Lower lobe of right lung (tissue), 2 donors: ENCODE results near the gene PRKAA1. TPM values are rescaled to one million over a fixed set of nuclear protein-coding genes. Genes with fewer than 3 reads are reported as not detected.
"Not testable (repeated sequence)": the region's sequence is repeated elsewhere in the genome, so short reads cannot be mapped to it uniquely, and the experiment has no call there.

Experiments used
- ATAC-seq, 2 donors: fragments of 200-7000 bp; cut with Tn5 transposase; one replicate each; pipeline ENCODE4 v1.9.1; 2020 to 2022; ENCODE audit warnings: mild to moderate bottlenecking in 2 of 2, moderate library complexity in 2 of 2
- DNase-seq: peaks from one replicate; pipeline ENCODE4 v3.0.0-alpha.2; 2020
- H3K27ac ChIP-seq: fragments of 200-600 bp; one replicate; pipeline ENCODE4 v1.8.0; 2022
- H3K27me3 ChIP-seq: fragments of 200-600 bp; one replicate; pipeline ENCODE4 v1.8.0; 2022; ENCODE audit warnings: low read depth
- H3K36me3 ChIP-seq: fragments of 200-600 bp; one replicate; pipeline ENCODE4 v1.8.0; 2022; ENCODE audit warnings: mild to moderate bottlenecking
- H3K4me1 ChIP-seq: fragments of 200-600 bp; one replicate; pipeline ENCODE4 v1.8.0; 2022
- H3K4me3 ChIP-seq: fragments of 200-600 bp; one replicate; pipeline ENCODE4 v1.8.0; 2022; ENCODE audit warnings: mild to moderate bottlenecking
- H3K9me3 ChIP-seq: fragments of 200-600 bp; one replicate; pipeline ENCODE4 v1.8.0; 2022
- intact Hi-C: fragments of 100-400 bp; cut with DNase I; formaldehyde crosslinking; loops from one replicate; pipeline ENCODE4 v1.11.0; 2022
- total RNA-seq: library from RNA; stranded (reverse); fragmentation: NEBNext Ultra II Directional; extraction: Animal tissue kit (Norgen Biotek cat#: 25700); gene quantifications from one replicate; pipeline ENCODE4 v1.2.1, GENCODE V29; 2021
- TF ChIP-seq, protein P1 (sequence below): fragments of 200-600 bp; IDR thresholded peaks from one replicate; pipeline ENCODE4 v1.8.0; 2022; ENCODE audit warnings: antibody characterized with exemption, mild to moderate bottlenecking
- donor health status: DM: no; HTN: yes; CAD: no; lungs with severe emphysema.

The PRKAA1 gene
- total RNA-seq, 1 donor from 2014 or later, result 89.1 TPM

DNA sequence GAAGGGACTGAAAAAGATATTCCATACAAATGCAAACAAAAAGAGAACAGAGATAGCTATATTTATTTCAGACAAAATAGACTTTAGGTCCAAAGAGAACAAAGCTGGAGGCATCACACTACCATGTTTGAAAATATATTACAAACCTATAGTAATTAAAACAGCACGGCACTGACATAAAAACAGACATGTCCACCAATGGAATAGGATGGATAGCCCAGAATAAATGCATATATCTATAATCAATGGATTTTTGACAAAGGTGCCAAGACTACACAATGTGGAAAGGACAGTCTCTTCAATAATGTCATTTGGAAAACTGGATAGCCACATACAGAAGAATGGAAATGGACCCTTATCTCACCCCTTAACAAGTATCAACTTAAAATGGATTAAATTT, 10.2 kb downstream of the PRKAA1 start:
- Histone ChIP-seq H3K4me1 (peaks cover 40% of the 10 kb centered on the region), H3K4me3 (no peak overlapping the region), H3K27ac (no peak overlapping the region), H3K27me3 (no peaks in the 10 kb centered on the region), H3K9me3 (no peaks in the 10 kb centered on the region), H3K36me3 (no peaks in the 10 kb centered on the region)
- TF ChIP-seq, protein P1, sequence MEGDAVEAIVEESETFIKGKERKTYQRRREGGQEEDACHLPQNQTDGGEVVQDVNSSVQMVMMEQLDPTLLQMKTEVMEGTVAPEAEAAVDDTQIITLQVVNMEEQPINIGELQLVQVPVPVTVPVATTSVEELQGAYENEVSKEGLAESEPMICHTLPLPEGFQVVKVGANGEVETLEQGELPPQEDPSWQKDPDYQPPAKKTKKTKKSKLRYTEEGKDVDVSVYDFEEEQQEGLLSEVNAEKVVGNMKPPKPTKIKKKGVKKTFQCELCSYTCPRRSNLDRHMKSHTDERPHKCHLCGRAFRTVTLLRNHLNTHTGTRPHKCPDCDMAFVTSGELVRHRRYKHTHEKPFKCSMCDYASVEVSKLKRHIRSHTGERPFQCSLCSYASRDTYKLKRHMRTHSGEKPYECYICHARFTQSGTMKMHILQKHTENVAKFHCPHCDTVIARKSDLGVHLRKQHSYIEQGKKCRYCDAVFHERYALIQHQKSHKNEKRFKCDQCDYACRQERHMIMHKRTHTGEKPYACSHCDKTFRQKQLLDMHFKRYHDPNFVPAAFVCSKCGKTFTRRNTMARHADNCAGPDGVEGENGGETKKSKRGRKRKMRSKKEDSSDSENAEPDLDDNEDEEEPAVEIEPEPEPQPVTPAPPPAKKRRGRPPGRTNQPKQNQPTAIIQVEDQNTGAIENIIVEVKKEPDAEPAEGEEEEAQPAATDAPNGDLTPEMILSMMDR, result no peak
- ATAC-seq (no peak), DNase-seq (no peak)
- intact Hi-C loops, result no loop called here

GRCh38 chr5:40786664-40787063, 11.5 kb downstream of the PRKAA1 start:
- H3K4me3 ChIP-seq, H3K27me3 ChIP-seq, DNase-seq, intact Hi-C loops, H3K27ac ChIP-seq, H3K9me3 ChIP-seq, ATAC-seq, H3K36me3 ChIP-seq: not testable (repeated sequence)
- peaks cover 35% of the 10 kb centered on the region for H3K4me1 ChIP-seq

DNA sequence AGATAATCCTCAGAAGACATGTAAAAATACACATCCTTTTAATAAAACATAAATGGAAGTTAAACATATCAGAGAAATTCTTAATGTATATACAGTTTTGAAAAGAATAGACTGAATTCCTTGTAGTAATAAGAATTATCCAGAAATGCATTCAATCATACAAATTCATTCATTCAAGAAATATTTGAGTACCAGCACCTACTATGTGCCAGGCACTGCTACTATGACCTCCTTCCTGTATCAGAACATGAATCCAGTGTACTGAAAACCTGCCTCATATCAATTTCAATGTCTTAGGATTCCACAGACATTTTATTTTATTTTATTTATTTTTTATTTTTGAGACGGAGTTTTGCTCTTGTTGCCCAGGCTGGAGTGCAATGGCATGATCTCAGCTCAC, 13.3 kb downstream of the PRKAA1 start:
- Histone ChIP-seq H3K27ac (no peak overlapping the region), H3K4me3 (no peak overlapping the region), H3K36me3 (no peaks in the 10 kb centered on the region), H3K4me1 (peaks cover 32% of the 10 kb centered on the region), H3K9me3 (no peaks in the 10 kb centered on the region), H3K27me3 (no peaks in the 10 kb centered on the region)
- no peak for DNase-seq
- TF ChIP-seq, protein P1, result no peak
- intact Hi-C loops, result no loop called here
- no peak for ATAC-seq

DNA sequence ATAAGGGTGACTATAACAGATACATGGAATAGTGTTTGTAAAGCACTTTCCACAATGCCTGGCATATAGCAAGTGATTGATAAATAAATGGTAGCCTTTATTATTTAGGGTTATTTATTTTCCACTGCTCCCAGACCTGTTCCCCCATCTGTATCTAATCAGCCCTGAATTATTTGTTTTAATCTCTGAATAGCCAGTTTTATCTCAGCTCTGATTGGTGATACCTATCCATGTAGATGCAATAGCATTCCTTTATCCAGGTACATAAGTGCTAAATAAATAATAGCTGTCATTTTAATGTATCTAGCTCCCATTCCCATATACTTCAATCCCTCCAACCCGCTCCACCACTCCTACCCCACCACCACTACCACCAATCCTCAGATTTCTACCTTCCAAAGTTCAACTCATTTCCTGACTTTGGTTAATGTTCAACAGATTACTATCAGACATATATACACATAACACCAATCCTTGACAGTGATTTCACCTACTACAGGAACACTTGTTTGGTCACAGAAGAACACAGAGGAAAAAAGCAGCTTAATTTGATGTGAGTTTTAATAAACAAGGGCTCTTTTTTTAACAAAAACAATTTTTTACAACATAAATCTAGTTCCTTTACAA, 14.0 kb downstream of the PRKAA1 start:
- H3K4me1 ChIP-seq, result peaks cover 32% of the 10 kb centered on the region
- H3K9me3 ChIP-seq, result no peaks in the 10 kb centered on the region
- intact Hi-C loops, result no loop called here
- H3K27ac ChIP-seq, result no peak overlapping the region
- no peak overlapping the region for H3K4me3 ChIP-seq
- ATAC-seq (peak in 1 of 2 donors; percentile 35), DNase-seq (no peak)
- no peaks in the 10 kb centered on the region for H3K36me3 ChIP-seq
- TF ChIP-seq, protein P1, result no peak
- no peaks in the 10 kb centered on the region for H3K27me3 ChIP-seq

GRCh38 chr5:40781843-40782409, 16.2 kb downstream of the PRKAA1 start:
- Histone ChIP-seq H3K27ac (no peak overlapping the region), H3K9me3 (no peaks in the 10 kb centered on the region), H3K27me3 (no peaks in the 10 kb centered on the region), H3K4me1 (peaks cover 32% of the 10 kb centered on the region), H3K36me3 (peaks cover 8% of the 10 kb centered on the region), H3K4me3 (no peak overlapping the region)
- DNase-seq (no peak), ATAC-seq (peak; percentile 26 to 55)
- intact Hi-C loops, result no loop called here
- TF ChIP-seq, protein P1, result no peak

DNA sequence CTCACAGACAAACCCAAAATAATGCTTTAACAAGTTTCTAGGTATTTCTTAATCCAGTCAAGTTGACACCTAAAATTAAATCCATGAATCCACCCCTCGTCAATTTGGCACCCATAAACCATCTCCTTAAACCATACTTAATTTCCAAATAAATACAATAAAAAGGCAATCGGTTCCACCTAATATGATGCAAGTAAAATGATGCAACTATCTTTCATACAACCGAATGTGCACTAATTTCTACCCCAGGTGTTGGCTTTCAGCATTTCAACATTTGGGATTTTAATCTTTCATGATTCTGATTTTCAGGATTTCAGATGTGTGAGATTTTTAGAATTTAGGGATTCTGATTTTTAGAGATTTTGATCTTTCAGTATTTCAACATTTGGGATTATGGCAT, 17.3 kb downstream of the PRKAA1 start:
- intact Hi-C loops, result no loop called here
- ATAC-seq (no peak), DNase-seq (no peak)
- TF ChIP-seq, protein P1, result no peak
- Histone ChIP-seq H3K9me3 (no peaks in the 10 kb centered on the region), H3K4me3 (no peak overlapping the region), H3K27ac (no peak overlapping the region), H3K4me1 (peaks cover 39% of the 10 kb centered on the region), H3K36me3 (peaks cover 19% of the 10 kb centered on the region), H3K27me3 (no peaks in the 10 kb centered on the region)
